H1 (cell line): ENCODE measurements around the gene MRPL22. TPM values are rescaled to one million over a fixed set of nuclear protein-coding genes. Genes with fewer than 3 reads are reported as not detected.

Experiments
- CTCF ChIA-PET: fragments of 300-600 bp; sonication (Branson Sonifier 250); formaldehyde crosslinking; loops from one replicate; lab custom pipeline; 2021; ENCODE audit not compliant: partially characterized antibody; lab: Charles Lee
- POLR2A ChIA-PET: fragments of 300-600 bp; sonication (Branson Sonifier 250); formaldehyde crosslinking; loops from one replicate; lab custom pipeline; 2021; ENCODE audit warnings: inconsistent platforms; ENCODE audit not compliant: partially characterized antibody; lab: Charles Lee
- DNase-seq, 2 experiments: peaks; one replicate each; pipeline versions ENCODE4 v3.0.0 to v3.0.0-alpha.2; 2010 to 2022; ENCODE audit warnings: low spot score in 2 of 2, low read depth in 1 of 2, mixed read lengths in 1 of 2
- FAIRE-seq: peaks from 2 replicates; lab custom pipeline; 2011; peaks lifted over from hg19 to GRCh38; lab: Jason Lieb, UNC
- H2AFZ ChIP-seq: 2 replicates; pipeline ENCODE4 v1.8.1; 2012; ENCODE audit warnings: low read length, inconsistent platforms
- H2AK5ac ChIP-seq: 2 replicates; pipeline ENCODE4 v1.6.1; 2013; ENCODE audit warnings: low read depth, low read length
- H2BK120ac ChIP-seq: replicated peaks from 2 replicates; pipeline ENCODE3; 2013; ENCODE audit warnings: low read depth, low read length, inconsistent platforms
- H2BK12ac ChIP-seq: 2 replicates; pipeline ENCODE4 v1.6.1; 2013; ENCODE audit warnings: low read depth, low read length
- H2BK15ac ChIP-seq: 2 replicates; pipeline ENCODE4 v1.6.1; 2013; ENCODE audit warnings: low read length
- H2BK20ac ChIP-seq: 2 replicates; pipeline ENCODE4 v1.6.1; 2013; ENCODE audit warnings: low read length
- H2BK5ac ChIP-seq: 2 replicates; pipeline ENCODE4 v1.6.1; 2013; ENCODE audit warnings: low read depth, low read length
- H3K14ac ChIP-seq: 2 replicates; pipeline ENCODE4 v1.6.1; 2013; ENCODE audit warnings: inconsistent platforms; ENCODE audit not compliant: insufficient read length
- H3K18ac ChIP-seq: 2 replicates; pipeline ENCODE4 v1.6.1; 2013; ENCODE audit warnings: low read length; ENCODE audit errors: extremely low read depth
- H3K23ac ChIP-seq: 2 replicates; pipeline ENCODE4 v1.6.1; 2013; ENCODE audit warnings: inconsistent platforms; ENCODE audit not compliant: insufficient read length
- H3K23me2 ChIP-seq: 2 replicates; pipeline ENCODE4 v1.6.1; 2013; ENCODE audit warnings: low read depth, low read length
- H3K27ac ChIP-seq: 2 replicates; pipeline ENCODE4 v1.6.1; 2011; ENCODE audit warnings: low read depth, low read length, inconsistent platforms
- H3K27me3 ChIP-seq, 4 experiments: replicated peaks in 1 of 4; 1 replicate in 1 of 4; 2 replicates in 3 of 4; pipeline versions ENCODE4 v1.6.1 to v1.8.1; 2011 to 2013; ENCODE audit warnings: low read length in 3 of 4, mild to moderate bottlenecking in 3 of 4, inconsistent platforms in 2 of 4, mixed read lengths in 2 of 4, moderate library complexity in 1 of 4; ENCODE audit not compliant: control insufficient read depth in 3 of 4, insufficient read depth in 3 of 4; ENCODE audit errors: extremely low read depth in 1 of 4
- H3K36me3 ChIP-seq, 4 experiments: 2 replicates each; pipeline versions ENCODE4 v1.6.1 to v1.8.1; 2011 to 2013; ENCODE audit warnings: mild to moderate bottlenecking in 4 of 4, low read length in 3 of 4, moderate library complexity in 2 of 4, control low read depth in 1 of 4, inconsistent platforms in 1 of 4; ENCODE audit not compliant: insufficient read depth in 4 of 4, control insufficient read depth in 2 of 4
- H3K4ac ChIP-seq: replicated peaks from 2 replicates; pipeline ENCODE3; 2013; ENCODE audit warnings: low read length, low read depth, mixed read lengths, inconsistent platforms; ENCODE audit not compliant: insufficient read length
- H3K4me1 ChIP-seq, 4 experiments: replicated peaks in 1 of 4; 1 replicate in 1 of 4; 2 replicates in 3 of 4; pipeline versions ENCODE4 v1.6.1 to v1.8.1; 2011 to 2013; ENCODE audit warnings: low read length in 3 of 4, inconsistent platforms in 2 of 4, mixed read lengths in 1 of 4; ENCODE audit not compliant: insufficient read depth in 4 of 4, control insufficient read depth in 3 of 4
- H3K4me2 ChIP-seq, 2 experiments: 2 replicates each; pipeline versions ENCODE4 v1.6.1 to v1.8.1; 2011 to 2013; ENCODE audit warnings: low read depth in 2 of 2, low read length in 2 of 2, control low read depth in 1 of 2, inconsistent platforms in 1 of 2, mild to moderate bottlenecking in 1 of 2; ENCODE audit not compliant: insufficient read depth in 1 of 2
- H3K4me3 ChIP-seq, 4 experiments: fragments of 200-600, 300-600 bp in 1 of 4; sonication (generic), shearing (Covaris generic), sonication (Bioruptor Twin) in 1 of 4; 2 replicates each; pipeline versions ENCODE4 v1.5.1 to v1.8.1; 2011 to 2016; ENCODE audit warnings: low read length in 4 of 4, low read depth in 3 of 4, control low read depth in 2 of 4, inconsistent platforms in 2 of 4, mild to moderate bottlenecking in 2 of 4, mixed read lengths in 1 of 4, moderate library complexity in 1 of 4; ENCODE audit not compliant: insufficient read depth in 2 of 4; ENCODE audit errors: extremely low read depth in 1 of 4
- H3K56ac ChIP-seq: replicated peaks from 2 replicates; pipeline ENCODE3; 2013; ENCODE audit warnings: low read depth, mild to moderate bottlenecking, mixed read lengths, low read length, inconsistent platforms; ENCODE audit not compliant: insufficient read length
- H3K79me1 ChIP-seq: 2 replicates; pipeline ENCODE4 v1.6.1; 2013; ENCODE audit warnings: low read depth, low read length, control low read depth
- H3K79me2 ChIP-seq, 2 experiments: 2 replicates each; pipeline versions ENCODE4 v1.6.1 to v1.8.1; 2012 to 2013; ENCODE audit warnings: low read length in 2 of 2, mild to moderate bottlenecking in 2 of 2, inconsistent platforms in 1 of 2; ENCODE audit not compliant: insufficient read depth in 2 of 2, control insufficient read depth in 1 of 2
- H3K9ac ChIP-seq, 4 experiments: replicated peaks in 1 of 4; 1 replicate in 1 of 4; 2 replicates in 3 of 4; pipeline versions ENCODE4 v1.6.1 to v1.8.1; 2011 to 2013; ENCODE audit warnings: low read depth in 3 of 4, low read length in 3 of 4, control low read depth in 2 of 4, mild to moderate bottlenecking in 2 of 4, moderate library complexity in 2 of 4, inconsistent platforms in 1 of 4; ENCODE audit errors: extremely low read depth in 1 of 4
- H3K9me3 ChIP-seq, 2 experiments: 2 replicates each; pipeline versions ENCODE4 v1.6.1 to v1.8.1; 2012 to 2013; ENCODE audit warnings: mild to moderate bottlenecking in 2 of 2, moderate library complexity in 2 of 2, control low read depth in 1 of 2, inconsistent platforms in 1 of 2, low read depth in 1 of 2, low read length in 1 of 2, mixed read lengths in 1 of 2; ENCODE audit not compliant: insufficient read depth in 2 of 2
- H4K20me1 ChIP-seq, 2 experiments: replicated peaks in 1 of 2; 2 replicates each; pipeline versions ENCODE3 to v1.8.1; 2011 to 2013; ENCODE audit warnings: inconsistent platforms in 2 of 2, low read length in 2 of 2, mild to moderate bottlenecking in 1 of 2; ENCODE audit not compliant: insufficient read depth in 2 of 2, control insufficient read depth in 1 of 2
- H4K5ac ChIP-seq: 2 replicates; pipeline ENCODE4 v1.6.1; 2013; ENCODE audit warnings: low read length, low read depth, mixed read lengths, inconsistent platforms; ENCODE audit not compliant: insufficient read length
- H4K8ac ChIP-seq: 2 replicates; pipeline ENCODE4 v1.8.0; 2013; ENCODE audit warnings: mild to moderate bottlenecking, moderate library complexity, low read length, inconsistent platforms; ENCODE audit not compliant: insufficient read depth; ENCODE audit errors: extremely low read depth
- H4K91ac ChIP-seq: replicated peaks from 2 replicates; pipeline ENCODE3; 2013; ENCODE audit warnings: low read length, mixed read lengths, inconsistent platforms; ENCODE audit not compliant: insufficient read length
- CBX8 ChIP-seq: fragments of 300-800, 300-1000 bp; sonication (generic); IDR thresholded peaks from 2 replicates; pipeline ENCODE4 v1.7.1; 2016; ENCODE audit warnings: low read depth, low read length, borderline replicate concordance
- EGR1 ChIP-seq: IDR thresholded peaks from 2 replicates; pipeline ENCODE4 v1.6.1; 2011; ENCODE audit warnings: low read depth, low read length, borderline replicate concordance
- FOSL1 ChIP-seq: IDR thresholded peaks from 2 replicates; pipeline ENCODE4 v1.6.1; 2011; ENCODE audit warnings: mild to moderate bottlenecking, low read depth, low read length, moderate library complexity; ENCODE audit not compliant: insufficient read depth
- HDAC2 ChIP-seq, 2 experiments: fragments of 300-600 bp in 1 of 2; sonication (generic) in 1 of 2; IDR thresholded peaks; 2 replicates each; pipeline ENCODE4 v1.6.1; 2011 to 2012; ENCODE audit warnings: low read depth in 2 of 2, low read length in 2 of 2, mild to moderate bottlenecking in 2 of 2, moderate library complexity in 2 of 2, borderline replicate concordance in 1 of 2, inconsistent platforms in 1 of 2
- SIN3A ChIP-seq, 2 experiments: IDR thresholded peaks in 1 of 2; conservative IDR thresholded peaks in 1 of 2; 2 replicates each; pipeline ENCODE4 v1.6.1; 2011 to 2012; ENCODE audit warnings: low read length in 2 of 2, improper control_type of control experiment in 1 of 2, low read depth in 1 of 2, mild to moderate bottlenecking in 1 of 2
- SIX5 ChIP-seq: IDR thresholded peaks from 2 replicates; pipeline ENCODE4 v1.6.1; 2011; ENCODE audit warnings: mild to moderate bottlenecking, low read depth, low read length
- YY1 ChIP-seq: IDR thresholded peaks from 2 replicates; pipeline ENCODE4 v1.6.1; 2011; ENCODE audit warnings: low read depth, mild to moderate bottlenecking, low read length
- WGBS, 2 experiments: shearing (Covaris generic) in 1 of 2; methylation state at CpG; one replicate each; pipeline versions ENCODE4 v1.1.6 to v1.1.7; 2013 to 2015; ENCODE audit warnings: low lambda C conversion rate in 2 of 2, mixed read lengths in 2 of 2, inconsistent platforms in 1 of 2, low coverage in 1 of 2, missing lambda C conversion rate in 1 of 2; ENCODE audit not compliant: insufficient replicate concordance in 2 of 2, insufficient coverage in 1 of 2, insufficient read length in 1 of 2; ENCODE audit errors: extremely low coverage in 1 of 2, missing lambda C conversion rate in 1 of 2; 5-methylcytosine and 5-hydroxymethylcytosine counted together
- polyA plus RNA-seq, 7 experiments: library from polyadenylated mRNA; depleted of rRNA in 3 of 7; stranded (reverse) in 5 of 7; unstranded in 2 of 7; fragments of >200 nt in 5 of 7; fragments of 200-250 nt in 2 of 7; gene quantifications; 1 replicate in 5 of 7; 2 replicates in 1 of 7; 4 replicates in 1 of 7; pipeline versions ENCODE4 v1.2.1 to v1.2.3, GENCODE V29; 2011 to 2013; ENCODE audit warnings: missing spikeins in 2 of 7, mixed read lengths in 2 of 7
- total RNA-seq: library from RNA; stranded (reverse); fragmentation: NEBNext Ultra II Directional; extraction: Animal tissue kit (Norgen Biotek cat#: 25700); gene quantifications from 2 replicates; pipeline ENCODE4 v1.2.1, GENCODE V29; 2021
- TF ChIP-seq, protein P1 (sequence below): IDR thresholded peaks from 2 replicates; pipeline ENCODE4 v1.6.1; 2011; ENCODE audit warnings: low read depth, mild to moderate bottlenecking, low read length; ENCODE audit not compliant: insufficient read depth
- TF ChIP-seq, protein P2 (sequence below), 3 experiments: IDR thresholded peaks; 1 replicate in 2 of 3; 2 replicates in 1 of 3; pipeline versions ENCODE4 v1.5.1 to v1.6.1; 2011; ENCODE audit warnings: low read length in 3 of 3, mild to moderate bottlenecking in 3 of 3, inconsistent platforms in 2 of 3, low read depth in 1 of 3, moderate library complexity in 1 of 3; ENCODE audit not compliant: insufficient read depth in 1 of 3; ENCODE audit errors: control extremely low read depth in 1 of 3
- TF ChIP-seq, protein P3 (sequence below): IDR thresholded peaks from 2 replicates; pipeline ENCODE4 v1.6.1; 2012; ENCODE audit warnings: inconsistent platforms

MRPL22 gene
- total and polyA plus RNA-seq, 2 of the 8 experiments (the other 6 are each of a cell fraction or from before 2014, with no cell fraction given), result 46.8 to 65.6 TPM

DNA sequence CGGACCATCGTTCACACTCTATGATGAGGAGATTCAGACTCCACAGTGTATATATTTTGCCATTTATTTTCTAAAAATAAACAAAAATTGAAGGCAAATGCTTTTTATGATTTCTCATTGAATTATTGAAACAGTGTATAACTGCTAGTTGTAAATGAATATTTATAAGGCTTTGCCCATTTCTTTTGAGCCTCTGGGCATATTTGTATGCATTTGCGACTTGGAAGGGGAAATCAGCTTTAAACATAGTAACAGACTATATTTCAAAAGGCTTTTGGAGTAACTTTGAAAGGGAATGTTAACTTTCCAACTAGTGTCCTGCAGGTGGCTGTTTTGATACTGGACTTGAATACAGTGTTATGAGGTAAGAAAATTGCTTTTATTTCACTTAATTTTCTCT lies 26.0 kb downstream of the MRPL22 start:
- Histone ChIP-seq H2BK15ac (no peak overlapping the region), H3K4me2 (no peak overlapping the region), H2BK120ac (no peak overlapping the region), H2AFZ (no peak overlapping the region), H3K56ac (no peak overlapping the region), H3K27ac (no peak overlapping the region), H2AK5ac (no peak overlapping the region), H3K23ac (no peak overlapping the region), H2BK12ac (no peak overlapping the region), H4K5ac (no peak overlapping the region), H3K4ac (no peak overlapping the region), H2BK20ac (no peak overlapping the region), H3K27me3 (no peaks in the 10 kb centered on the region), H4K20me1 (no peaks in the 10 kb centered on the region), H3K9me3 (no peaks in the 10 kb centered on the region), H3K23me2 (no peaks in the 10 kb centered on the region), H2BK5ac (no peak overlapping the region), H3K36me3 (peaks cover 2 to 8% (median 3%) of the 10 kb centered on the region in 4 experiments; a peak in 4 of 8 replicates), H3K18ac (no peak overlapping the region), H3K79me1 (no peaks in the 10 kb centered on the region), H3K14ac (no peak overlapping the region), H3K4me1 (no peaks in the 10 kb centered on the region), H3K79me2 (no peaks in the 10 kb centered on the region), H4K8ac (no peak overlapping the region), H3K4me3 (no peak overlapping the region), H4K91ac (no peak overlapping the region), H3K9ac (no peak overlapping the region)
- ChIA-PET POLR2A (interaction anchor here (1.3 kb wide), 1 partner anchor 16 kb away, joined by 5 read pairs; no protein-coding TSS in a partner anchor), CTCF (interaction anchor here (1.9 to 18.4 kb wide), 5 partner anchors 10 to 61 kb away, joined by 5 to 471 read pairs (median 7); no protein-coding TSS in a partner anchor)
- 98% methylated on average over 3 of the region's 3 CpGs; no CpG with 5 or more reads in 1 of the 2 experiments for WGBS, 2 experiments
- FAIRE-seq (no peak), DNase-seq (no peak)
- TF ChIP-seq, protein P1, sequence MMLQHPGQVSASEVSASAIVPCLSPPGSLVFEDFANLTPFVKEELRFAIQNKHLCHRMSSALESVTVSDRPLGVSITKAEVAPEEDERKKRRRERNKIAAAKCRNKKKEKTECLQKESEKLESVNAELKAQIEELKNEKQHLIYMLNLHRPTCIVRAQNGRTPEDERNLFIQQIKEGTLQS, result no peak
- TF ChIP-seq YY1 (no peak), FOSL1 (no peak), CBX8 (no peak), SIN3A (conservative IDR thresholded peaks at IDR 0.05 in 1 of 2, IDR thresholded peaks at IDR 0.05 in 1 of 2; ENCODE audit: low read depth in 1 of 2, low read length in 2 of 2) (no peak), HDAC2 (IDR thresholded peaks at IDR 0.05; ENCODE audit: borderline replicate concordance in 1 of 2, low read depth in 2 of 2, low read length in 2 of 2) (no peak), EGR1 (no peak), SIX5 (no peak)
- TF ChIP-seq, protein P2, sequence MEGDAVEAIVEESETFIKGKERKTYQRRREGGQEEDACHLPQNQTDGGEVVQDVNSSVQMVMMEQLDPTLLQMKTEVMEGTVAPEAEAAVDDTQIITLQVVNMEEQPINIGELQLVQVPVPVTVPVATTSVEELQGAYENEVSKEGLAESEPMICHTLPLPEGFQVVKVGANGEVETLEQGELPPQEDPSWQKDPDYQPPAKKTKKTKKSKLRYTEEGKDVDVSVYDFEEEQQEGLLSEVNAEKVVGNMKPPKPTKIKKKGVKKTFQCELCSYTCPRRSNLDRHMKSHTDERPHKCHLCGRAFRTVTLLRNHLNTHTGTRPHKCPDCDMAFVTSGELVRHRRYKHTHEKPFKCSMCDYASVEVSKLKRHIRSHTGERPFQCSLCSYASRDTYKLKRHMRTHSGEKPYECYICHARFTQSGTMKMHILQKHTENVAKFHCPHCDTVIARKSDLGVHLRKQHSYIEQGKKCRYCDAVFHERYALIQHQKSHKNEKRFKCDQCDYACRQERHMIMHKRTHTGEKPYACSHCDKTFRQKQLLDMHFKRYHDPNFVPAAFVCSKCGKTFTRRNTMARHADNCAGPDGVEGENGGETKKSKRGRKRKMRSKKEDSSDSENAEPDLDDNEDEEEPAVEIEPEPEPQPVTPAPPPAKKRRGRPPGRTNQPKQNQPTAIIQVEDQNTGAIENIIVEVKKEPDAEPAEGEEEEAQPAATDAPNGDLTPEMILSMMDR (IDR thresholded peaks at IDR 0.05; ENCODE audit: control extremely low read depth in 1 of 3, insufficient read depth in 1 of 3, low read depth in 1 of 3, low read length in 3 of 3), result no peak
- TF ChIP-seq, protein P3, sequence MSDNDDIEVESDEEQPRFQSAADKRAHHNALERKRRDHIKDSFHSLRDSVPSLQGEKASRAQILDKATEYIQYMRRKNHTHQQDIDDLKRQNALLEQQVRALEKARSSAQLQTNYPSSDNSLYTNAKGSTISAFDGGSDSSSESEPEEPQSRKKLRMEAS, result no peak
